Psoas muscle (tissue), 8 donors: Measurements from ENCODE around the gene HOXC13. TPM values are rescaled to one million over a fixed set of nuclear protein-coding genes. Genes with fewer than 3 reads are reported as not detected.

Experiments
- ATAC-seq, 4 donors: fragments of 200-7000 bp; cut with Tn5 transposase; one replicate each; pipeline ENCODE4 v1.9.1; 2020; ENCODE audit warnings: moderate library complexity in 3 of 4, mild to moderate bottlenecking in 2 of 4
- DNase-seq, 2 donors: peaks; one replicate each; pipeline ENCODE4 v3.0.0-alpha.2; 2020
- H3K27ac ChIP-seq: fragments of 200-600 bp; one replicate; pipeline ENCODE4 v1.8.0; 2022
- H3K27me3 ChIP-seq, 3 donors: fragments of 200-600 bp in 1 of 3; one replicate each; pipeline versions ENCODE4 v1.6.1 to v1.8.0; 2013 to 2022; ENCODE audit warnings: low read length in 2 of 3, mild to moderate bottlenecking in 2 of 3, moderate library complexity in 1 of 3; ENCODE audit not compliant: insufficient read depth in 3 of 3
- H3K36me3 ChIP-seq, 2 donors: fragments of 200-600 bp in 1 of 2; one replicate each; pipeline versions ENCODE4 v1.6.1 to v1.8.0; 2013 to 2022; ENCODE audit warnings: low read depth in 1 of 2, mild to moderate bottlenecking in 1 of 2, moderate library complexity in 1 of 2; ENCODE audit not compliant: insufficient read depth in 1 of 2
- H3K4me1 ChIP-seq: fragments of 200-600 bp; one replicate; pipeline ENCODE4 v1.8.0; 2022
- H3K4me3 ChIP-seq: fragments of 200-600 bp; one replicate; pipeline ENCODE4 v1.8.0; 2022; ENCODE audit warnings: mild to moderate bottlenecking
- H3K9me3 ChIP-seq: fragments of 200-600 bp; one replicate; pipeline ENCODE4 v1.8.0; 2022
- WGBS, 3 donors: extraction: QIAGEN DNeasy Blood & Tissue Kit; methylation state at CpG; one replicate each; pipeline versions ENCODE4 v1.1.6 to v1.1.7; 2013; 5-methylcytosine and 5-hydroxymethylcytosine counted together
- intact Hi-C, 2 donors: fragments of 100-400 bp; cut with DNase I; formaldehyde crosslinking; loops; one replicate each; pipeline versions ENCODE4 v1.11.0 to v1.14.2; 2022
- polyA plus RNA-seq, 3 donors: library from polyadenylated mRNA; stranded (reverse); fragments of 200-250 nt; gene quantifications; one replicate each; pipeline ENCODE4 v1.2.3, GENCODE V29; 2013
- total RNA-seq, 4 donors: library from RNA; stranded (reverse); fragmentation: NEBNext Ultra II Directional in 2 of 4; extraction: Animal tissue kit (Norgen Biotek cat#: 25700) in 2 of 4; gene quantifications; one replicate each; pipeline versions ENCODE4 v1.2.1 to v1.2.4, GENCODE V29; 2021 to 2023
- TF ChIP-seq, protein P1 (sequence below): fragments of 200-600 bp; IDR thresholded peaks from one replicate; pipeline ENCODE4 v1.8.0; 2022; ENCODE audit warnings: antibody characterized with exemption
- donor health status: healthy with polysubstance abuse.
- donor health status: DM: no; HTN: no; CAD: no; lungs with moderate emphysema.
- donor health status: Bipolar disorder and iron deficiency.
- donor health status: healthy.
- donor health status: DM: yes; HTN: yes; CAD: no.
- donor health status: DM: no; HTN: no; CAD: no.
- donor health status: DM: no; HTN: no; CAD: no.
- donor health status: DM: yes; HTN: yes; CAD: no.

HOXC13 gene
- total and polyA plus RNA-seq, 7 donors: 0.23 TPM; not detected in 6

DNA sequence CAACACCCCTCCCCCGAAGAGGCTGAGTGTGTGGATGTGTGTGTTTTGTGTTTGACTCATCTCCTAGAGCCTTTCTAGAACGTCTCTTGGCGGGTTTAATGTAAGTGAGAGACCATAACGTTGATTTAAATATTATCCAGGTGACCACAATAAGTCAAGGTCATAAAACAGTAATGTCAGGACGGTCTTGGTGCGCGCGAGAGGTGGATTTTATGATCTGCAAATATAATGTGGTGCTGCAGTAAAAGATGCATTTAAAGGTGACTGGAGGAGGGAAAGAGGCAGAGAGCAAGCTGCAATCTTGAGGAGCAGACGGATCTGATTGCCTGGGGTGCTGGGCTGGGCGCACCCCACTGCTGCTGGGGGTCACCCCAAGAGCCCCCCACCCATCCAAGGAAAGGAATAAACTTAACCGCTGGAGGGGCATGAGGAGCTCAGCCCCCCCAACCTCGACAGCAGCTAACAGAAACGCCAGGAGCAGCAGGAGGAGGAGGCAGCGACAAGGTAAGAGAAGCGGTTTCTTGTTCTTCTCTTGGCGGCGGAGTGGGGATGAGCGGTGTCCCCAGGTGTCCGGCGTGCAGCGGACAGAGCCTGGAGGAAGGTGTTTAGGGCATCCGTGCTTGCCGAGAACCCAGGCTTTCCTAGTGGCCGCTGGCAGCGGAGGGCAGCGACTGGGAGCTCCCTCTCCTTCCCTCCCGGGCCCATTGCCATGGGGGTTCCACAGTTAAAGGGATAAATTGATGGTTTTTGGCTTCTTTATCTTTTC, 51.9 kb downstream of the HOXC13 start:
- TF ChIP-seq, protein P1, sequence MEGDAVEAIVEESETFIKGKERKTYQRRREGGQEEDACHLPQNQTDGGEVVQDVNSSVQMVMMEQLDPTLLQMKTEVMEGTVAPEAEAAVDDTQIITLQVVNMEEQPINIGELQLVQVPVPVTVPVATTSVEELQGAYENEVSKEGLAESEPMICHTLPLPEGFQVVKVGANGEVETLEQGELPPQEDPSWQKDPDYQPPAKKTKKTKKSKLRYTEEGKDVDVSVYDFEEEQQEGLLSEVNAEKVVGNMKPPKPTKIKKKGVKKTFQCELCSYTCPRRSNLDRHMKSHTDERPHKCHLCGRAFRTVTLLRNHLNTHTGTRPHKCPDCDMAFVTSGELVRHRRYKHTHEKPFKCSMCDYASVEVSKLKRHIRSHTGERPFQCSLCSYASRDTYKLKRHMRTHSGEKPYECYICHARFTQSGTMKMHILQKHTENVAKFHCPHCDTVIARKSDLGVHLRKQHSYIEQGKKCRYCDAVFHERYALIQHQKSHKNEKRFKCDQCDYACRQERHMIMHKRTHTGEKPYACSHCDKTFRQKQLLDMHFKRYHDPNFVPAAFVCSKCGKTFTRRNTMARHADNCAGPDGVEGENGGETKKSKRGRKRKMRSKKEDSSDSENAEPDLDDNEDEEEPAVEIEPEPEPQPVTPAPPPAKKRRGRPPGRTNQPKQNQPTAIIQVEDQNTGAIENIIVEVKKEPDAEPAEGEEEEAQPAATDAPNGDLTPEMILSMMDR: no peak
- intact Hi-C loops: no loop called here
- Histone ChIP-seq H3K27me3 (peaks cover 0 to 3% (median 0%) of the 10 kb centered on the region in 3 donors), H3K9me3 (no peaks in the 10 kb centered on the region), H3K27ac (peak overlapping the region; percentile 95), H3K4me3 (peak overlapping the region; percentile 79), H3K4me1 (peaks cover 41% of the 10 kb centered on the region), H3K36me3 (no peaks in the 10 kb centered on the region)
- no peak for DNase-seq
- ATAC-seq: no peak
- WGBS, 3 donors: 10 to 24% (median 17%) methylated on average over 25 to 27 of the region's 27 CpGs

DNA sequence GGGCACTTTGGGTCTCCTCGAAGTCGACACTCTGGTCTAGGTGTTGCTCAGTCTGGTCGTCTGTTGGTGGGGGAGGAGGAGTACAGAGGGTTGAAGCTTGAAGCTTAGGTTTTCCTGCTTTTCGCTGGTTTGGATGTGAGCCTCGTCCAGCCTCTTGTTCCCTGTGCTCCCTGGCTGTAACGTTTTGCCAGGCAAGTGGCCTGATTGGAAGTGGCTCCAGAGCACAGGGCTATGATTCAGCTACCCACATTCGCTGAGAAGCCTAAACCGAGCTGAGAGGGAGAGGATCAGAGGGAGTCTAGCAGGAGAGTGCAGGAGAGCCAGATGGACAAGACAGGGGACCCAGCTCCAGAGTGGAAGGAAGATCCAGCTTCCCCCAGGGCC, 52.4 kb downstream of the HOXC13 start:
- peak overlapping the region; percentile 79 for H3K4me3 ChIP-seq

DNA sequence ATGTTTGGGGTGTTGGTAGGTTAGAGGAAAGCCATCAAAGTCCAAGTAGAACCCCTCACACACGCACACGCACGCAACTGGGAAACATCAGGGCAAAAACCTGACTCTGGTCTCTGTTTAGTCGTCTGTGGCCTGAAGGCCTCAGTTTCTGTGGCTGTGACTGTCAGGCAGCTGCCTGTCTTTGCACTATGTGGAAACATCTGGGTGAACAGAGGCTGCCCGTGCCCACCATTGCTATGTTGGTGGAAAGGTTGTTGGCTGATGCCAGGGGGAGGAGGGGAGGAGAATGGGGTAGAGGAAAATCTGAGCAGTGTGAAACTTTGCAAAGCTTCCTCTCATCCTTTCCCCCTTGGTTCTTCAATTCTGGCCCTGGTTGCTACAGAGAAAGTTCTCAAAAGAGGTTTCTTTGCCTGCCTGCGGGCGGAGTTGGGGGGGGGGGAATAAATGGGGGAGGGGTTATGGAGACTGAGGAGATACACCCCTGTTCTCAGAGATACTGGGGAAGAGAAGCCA, 53.8 kb downstream of the HOXC13 start:
- WGBS, 3 donors: 52 to 58% (median 54%) methylated on average over 7 of the region's 7 CpGs

More for the DNA sequence above, 52.4 kb downstream of the HOXC13 start:
- intact Hi-C loops: no loop called here
- Histone ChIP-seq H3K36me3 (no peaks in the 10 kb centered on the region), H3K27me3 (peaks cover 0 to 3% (median 0%) of the 10 kb centered on the region in 3 donors), H3K27ac (peak overlapping the region; percentile 95), H3K4me1 (peaks cover 41% of the 10 kb centered on the region), H3K9me3 (no peaks in the 10 kb centered on the region)
- ATAC-seq (peak; percentile 21 to 70 (median 60)), DNase-seq (peak in 1 of 2 donors; percentile 85)
- TF ChIP-seq, protein P1: no peak
- WGBS, 3 donors: 2 to 6% (median 4%) methylated on average over 6 to 8 of the region's 8 CpGs

DNA sequence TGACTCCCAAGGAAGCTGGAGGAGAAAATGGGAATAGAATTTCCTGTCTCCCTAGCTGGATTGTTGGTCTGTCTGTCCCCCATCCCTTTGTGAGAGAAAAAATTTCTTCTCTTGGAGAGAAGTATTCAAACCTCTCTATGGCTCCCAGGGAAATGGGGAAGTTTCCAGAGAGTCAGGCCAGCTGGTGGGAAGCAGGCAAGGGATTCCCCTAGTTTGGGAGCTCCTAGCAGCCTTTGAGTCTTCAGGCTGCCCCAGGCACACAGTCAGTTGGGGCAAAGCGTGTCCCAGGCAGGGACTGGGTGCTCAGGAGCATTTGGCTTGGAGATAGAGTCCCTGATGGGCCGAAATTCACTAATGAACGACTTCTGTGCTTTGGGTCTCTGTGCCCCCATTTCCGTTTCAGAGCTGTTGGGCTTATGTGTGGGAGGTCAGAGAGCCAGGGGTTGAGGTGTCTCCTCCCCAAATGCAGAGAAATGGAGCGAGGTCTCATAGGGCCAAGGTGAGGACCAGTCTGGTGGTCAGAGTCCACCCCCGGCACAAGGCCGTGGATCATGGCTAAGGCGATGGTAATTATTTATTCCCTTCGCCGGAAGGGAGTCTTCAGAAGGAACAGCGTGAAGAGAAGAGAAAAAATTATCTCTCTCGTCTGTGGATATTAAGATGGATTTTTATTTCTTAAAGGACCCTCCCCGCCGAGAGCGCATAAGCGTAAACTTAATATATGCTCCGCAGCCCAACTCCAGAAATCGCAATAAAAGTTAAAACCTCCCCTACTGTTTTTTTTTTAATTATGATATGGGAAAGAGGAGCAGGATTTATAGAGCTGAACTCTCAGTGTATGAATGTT, 54.8 kb downstream of the HOXC13 start:
- no peak for ATAC-seq
- Histone ChIP-seq H3K4me3 (peak overlapping the region; percentile 78), H3K4me1 (peaks cover 36% of the 10 kb centered on the region), H3K36me3 (no peaks in the 10 kb centered on the region), H3K9me3 (no peaks in the 10 kb centered on the region), H3K27ac (peak overlapping the region; percentile 95), H3K27me3 (peaks cover 0 to 3% (median 0%) of the 10 kb centered on the region in 3 donors)
- TF ChIP-seq, protein P1: no peak
- intact Hi-C loops: no loop called here
- WGBS, 3 donors: 11 to 26% (median 18%) methylated on average over 18 of the region's 18 CpGs
- DNase-seq: no peak

More for the DNA sequence above, 53.8 kb downstream of the HOXC13 start:
- H3K4me1 ChIP-seq: peaks cover 41% of the 10 kb centered on the region
- TF ChIP-seq, protein P1: no peak
- intact Hi-C loops: no loop called here
- H3K27ac ChIP-seq: peak overlapping the region; percentile 95
- H3K9me3 ChIP-seq: no peaks in the 10 kb centered on the region
- H3K36me3 ChIP-seq: no peaks in the 10 kb centered on the region
- DNase-seq (no peak), ATAC-seq (no peak)
- peak overlapping the region; percentile 79 for H3K4me3 ChIP-seq
- H3K27me3 ChIP-seq: peaks cover 0 to 3% (median 0%) of the 10 kb centered on the region in 3 donors
